ENCODE measurements around the gene OLAH. TPM values are rescaled to one million over a fixed set of nuclear protein-coding genes. Genes with fewer than 3 reads are reported as not detected.

The OLAH gene
- total RNA-seq, 1 experiment from 2014 or later, result 0.48 TPM

- Histone ChIP-seq H3K9ac (ENCODE audit: extremely low read depth, insufficient read length, low read length) (no peak overlapping the region), H2BK120ac (ENCODE audit: low read depth, low read length, poor library complexity, severe bottlenecking) (no peak overlapping the region), H3K27ac (ENCODE audit: insufficient read length, low read depth, low read length) (no peak overlapping the region), H4K5ac (ENCODE audit: insufficient read length, low read depth, low read length) (no peak overlapping the region), H3K79me1 (ENCODE audit: insufficient read depth, low read depth, low read length, poor library complexity, severe bottlenecking) (no peaks in the 10 kb centered on the region), H2BK12ac (ENCODE audit: insufficient read length, low read depth, low read length) (no peak overlapping the region), H3K14ac (ENCODE audit: insufficient read depth, low read length) (no peak overlapping the region), H3K4ac (ENCODE audit: low read depth, low read length) (no peak overlapping the region), H3K27me3 (ENCODE audit: insufficient read depth, low read length) (no peaks in the 10 kb centered on the region), H2BK20ac (ENCODE audit: low read depth, low read length, poor library complexity, severe bottlenecking) (no peak overlapping the region), H3K23ac (ENCODE audit: insufficient read length, low read depth, low read length) (no peak overlapping the region), H3T11ph (ENCODE audit: low read length) (no peak overlapping the region), H3K79me2 (ENCODE audit: insufficient read depth, low read length) (no peaks in the 10 kb centered on the region), H2BK15ac (ENCODE audit: low read depth, low read length) (no peak overlapping the region), H3K9me3 (ENCODE audit: control insufficient read depth, low read depth, low read length) (peaks cover 9% of the 10 kb centered on the region), H3K4me2 (ENCODE audit: insufficient read depth, insufficient read length, low read length) (no peak overlapping the region), H3K18ac (ENCODE audit: insufficient read length, low read depth, low read length) (no peak overlapping the region), H4K8ac (replicated peaks; ENCODE audit: insufficient read length, low read depth, low read length) (no peak overlapping the region), H3K4me1 (ENCODE audit: insufficient read depth, low read length) (no peaks in the 10 kb centered on the region), H3K56ac (ENCODE audit: insufficient read length, low read depth, low read length) (no peak overlapping the region), H2BK5ac (ENCODE audit: insufficient read length, low read length) (no peak overlapping the region), H4K91ac (ENCODE audit: insufficient read length, low read depth, low read length) (no peak overlapping the region), H4K20me1 (ENCODE audit: control insufficient read depth, insufficient read depth, insufficient read length) (no peaks in the 10 kb centered on the region), H2AFZ (ENCODE audit: low read length) (no peak overlapping the region), H3K23me2 (ENCODE audit: insufficient read length, low read depth, low read length, poor library complexity, severe bottlenecking) (no peaks in the 10 kb centered on the region), H2AK5ac (ENCODE audit: insufficient read length, low read length) (no peak overlapping the region)
- Mint-ChIP-seq H3K27me3 (ENCODE audit: low read depth) (peaks cover 2% of the 10 kb centered on the region; the same call in 1 of the 2 replicates), H3K4me3 (no peak overlapping the region), H3K36me3 (ENCODE audit: insufficient read depth in 1 of 3, low read depth in 3 of 3) (peaks cover under 1 to 12% (median 2%) of the 10 kb centered on the region in 3 experiments), H3K9me3 (peaks cover 10 to 11% of the 10 kb centered on the region in 2 experiments), H3K27ac (no peak overlapping the region), H3K4me1 (no peaks in the 10 kb centered on the region)
- DNase-seq, result no peak
- WGBS (ENCODE audit: extremely low coverage, insufficient read length, low lambda C conversion rate), result no CpG with 5 or more reads among the region's 5 CpGs
- TF ChIP-seq, protein P1, sequence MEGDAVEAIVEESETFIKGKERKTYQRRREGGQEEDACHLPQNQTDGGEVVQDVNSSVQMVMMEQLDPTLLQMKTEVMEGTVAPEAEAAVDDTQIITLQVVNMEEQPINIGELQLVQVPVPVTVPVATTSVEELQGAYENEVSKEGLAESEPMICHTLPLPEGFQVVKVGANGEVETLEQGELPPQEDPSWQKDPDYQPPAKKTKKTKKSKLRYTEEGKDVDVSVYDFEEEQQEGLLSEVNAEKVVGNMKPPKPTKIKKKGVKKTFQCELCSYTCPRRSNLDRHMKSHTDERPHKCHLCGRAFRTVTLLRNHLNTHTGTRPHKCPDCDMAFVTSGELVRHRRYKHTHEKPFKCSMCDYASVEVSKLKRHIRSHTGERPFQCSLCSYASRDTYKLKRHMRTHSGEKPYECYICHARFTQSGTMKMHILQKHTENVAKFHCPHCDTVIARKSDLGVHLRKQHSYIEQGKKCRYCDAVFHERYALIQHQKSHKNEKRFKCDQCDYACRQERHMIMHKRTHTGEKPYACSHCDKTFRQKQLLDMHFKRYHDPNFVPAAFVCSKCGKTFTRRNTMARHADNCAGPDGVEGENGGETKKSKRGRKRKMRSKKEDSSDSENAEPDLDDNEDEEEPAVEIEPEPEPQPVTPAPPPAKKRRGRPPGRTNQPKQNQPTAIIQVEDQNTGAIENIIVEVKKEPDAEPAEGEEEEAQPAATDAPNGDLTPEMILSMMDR (conservative IDR thresholded peaks at IDR 0.05), result no peak
Measured at GRCh38 chr10:15067154-15067553, 23.4 kb downstream of the OLAH start.
